ENCODE data around the gene FOXO3B. TPM values are rescaled to one million over a fixed set of nuclear protein-coding genes. Genes with fewer than 3 reads are reported as not detected.
"Not testable (repeated sequence)": the region's sequence is repeated elsewhere in the genome, so short reads cannot be mapped to it uniquely, and the experiment has no call there.

The FOXO3B gene
- total and polyA plus RNA-seq, 2 of the 8 experiments (the other 6 are each of a cell fraction or from before 2014, with no cell fraction given) = 13.3 to 13.7 TPM

DNA sequence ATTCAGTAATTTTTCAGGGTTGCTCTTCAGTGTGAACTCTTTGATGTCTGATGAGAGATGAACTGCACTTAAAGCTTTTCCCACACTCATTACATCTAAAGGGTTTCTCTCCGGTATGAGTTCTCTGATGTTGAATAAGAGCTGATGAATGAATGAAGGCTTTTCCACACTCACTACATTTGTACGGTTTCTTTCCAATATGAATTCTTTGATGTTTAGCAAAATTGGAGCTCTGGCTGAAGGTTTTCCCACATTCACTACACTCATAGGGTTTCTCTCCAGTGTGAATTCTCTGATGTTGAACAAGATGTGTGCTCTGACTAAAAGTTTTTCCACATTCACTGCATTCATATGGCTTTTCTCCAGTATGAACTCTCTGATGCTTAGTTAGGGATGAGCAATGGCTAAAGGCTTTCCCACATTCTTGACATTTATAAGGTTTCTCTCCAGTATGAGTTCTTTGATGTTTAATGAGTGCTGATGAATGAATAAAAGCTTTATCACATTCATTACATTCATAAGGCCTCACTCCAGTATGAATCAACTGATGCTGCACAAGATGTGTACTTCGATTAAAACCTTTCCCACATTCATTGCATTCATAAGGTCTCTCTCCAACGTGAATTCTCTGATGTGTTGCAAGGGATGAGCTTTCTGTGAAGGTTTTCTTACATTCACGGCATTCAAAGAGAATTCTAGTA, 20.0 kb downstream of the FOXO3B start:
- peaks cover 9 to 17% of the 10 kb centered on the region in 2 experiments for H3K9me3 ChIP-seq (ENCODE audit: insufficient read depth in 2 of 2, low read depth in 1 of 2, low read length in 1 of 2)
- H3K27me3 ChIP-seq (replicated peaks in 1 of 4; ENCODE audit: control insufficient read depth in 3 of 4, extremely low read depth in 1 of 4, insufficient read depth in 3 of 4, low read length in 3 of 4); H3K18ac ChIP-seq (ENCODE audit: extremely low read depth, low read length); H3K79me2 ChIP-seq (ENCODE audit: control insufficient read depth in 1 of 2, insufficient read depth in 2 of 2, low read length in 2 of 2); CTCF ChIA-PET (ENCODE audit: partially characterized antibody); H4K8ac ChIP-seq (ENCODE audit: extremely low read depth, insufficient read depth, low read length); H4K20me1 ChIP-seq (replicated peaks in 1 of 2; ENCODE audit: control insufficient read depth in 1 of 2, insufficient read depth in 2 of 2, low read length in 2 of 2); H3K9ac ChIP-seq (replicated peaks in 1 of 4; ENCODE audit: extremely low read depth in 1 of 4, low read depth in 3 of 4, low read length in 3 of 4); H3K23ac ChIP-seq (ENCODE audit: insufficient read length); H4K91ac ChIP-seq (replicated peaks; ENCODE audit: insufficient read length, low read length); H2BK120ac ChIP-seq (replicated peaks; ENCODE audit: low read depth, low read length); H3K4me2 ChIP-seq (ENCODE audit: insufficient read depth in 1 of 2, low read depth in 2 of 2, low read length in 2 of 2); H2AK5ac ChIP-seq (ENCODE audit: low read depth, low read length); H3K79me1 ChIP-seq (ENCODE audit: low read depth, low read length); H4K5ac ChIP-seq (ENCODE audit: insufficient read length, low read depth, low read length); H2BK5ac ChIP-seq (ENCODE audit: low read depth, low read length); H3K4me3 ChIP-seq (ENCODE audit: extremely low read depth in 1 of 4, insufficient read depth in 2 of 4, low read depth in 3 of 4, low read length in 4 of 4); H3K27ac ChIP-seq (ENCODE audit: low read depth, low read length); H3K36me3 ChIP-seq (ENCODE audit: control insufficient read depth in 2 of 4, insufficient read depth in 4 of 4, low read length in 3 of 4); H3K56ac ChIP-seq (replicated peaks; ENCODE audit: insufficient read length, low read depth, low read length); H3K14ac ChIP-seq (ENCODE audit: insufficient read length); H3K23me2 ChIP-seq (ENCODE audit: low read depth, low read length); H2BK20ac ChIP-seq (ENCODE audit: low read length); POLR2A ChIA-PET (ENCODE audit: partially characterized antibody); H3K4ac ChIP-seq (replicated peaks; ENCODE audit: insufficient read length, low read depth, low read length); H2BK15ac ChIP-seq (ENCODE audit: low read length); H2BK12ac ChIP-seq (ENCODE audit: low read depth, low read length); DNase-seq (ENCODE audit: low read depth in 1 of 2, low spot score in 2 of 2); H2AFZ ChIP-seq (ENCODE audit: low read length); H3K4me1 ChIP-seq (replicated peaks in 1 of 4; ENCODE audit: control insufficient read depth in 3 of 4, insufficient read depth in 4 of 4, low read length in 3 of 4): not testable (repeated sequence)
- peak; percentile 88 for FAIRE-seq
- peak; percentile 75 for TF ChIP-seq ZNF274 (IDR thresholded peaks at IDR 0.05; ENCODE audit: borderline replicate concordance, extremely low read depth, low read length)
- WGBS, 2 experiments (ENCODE audit: extremely low coverage in 1 of 2, insufficient coverage in 1 of 2, insufficient read length in 1 of 2, insufficient replicate concordance in 2 of 2, low coverage in 1 of 2, low lambda C conversion rate in 2 of 2, missing lambda C conversion rate in 1 of 2) = 87% methylated on average over 5 of the region's 5 CpGs; no CpG with 5 or more reads in 1 of the 2 experiments

DNA sequence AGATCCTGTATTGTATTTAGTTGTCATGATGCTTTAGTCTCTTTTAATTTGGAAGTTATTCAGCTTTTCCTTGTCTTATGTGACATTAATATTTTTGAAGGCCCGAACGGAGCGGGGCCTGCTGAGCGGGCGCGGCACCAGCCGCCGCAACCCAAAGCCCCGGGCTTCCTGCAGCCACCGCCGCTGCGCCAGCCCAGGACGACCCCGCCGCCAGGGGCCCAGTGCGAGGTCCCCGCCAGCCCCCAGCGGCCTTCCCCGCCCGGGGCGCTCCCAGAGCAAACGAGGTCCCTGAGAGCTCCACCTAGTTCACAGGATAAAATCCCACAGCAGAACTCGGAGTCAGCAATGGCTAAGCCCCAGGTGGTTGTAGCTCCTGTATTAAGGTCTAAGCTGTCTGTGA, 32.0 kb downstream of the FOXO3B start:
- H2BK12ac ChIP-seq (ENCODE audit: low read depth, low read length); H3K9ac ChIP-seq (replicated peaks in 1 of 4; ENCODE audit: extremely low read depth in 1 of 4, low read depth in 3 of 4, low read length in 3 of 4); H4K91ac ChIP-seq (replicated peaks; ENCODE audit: insufficient read length, low read length); H3K4ac ChIP-seq (replicated peaks; ENCODE audit: insufficient read length, low read depth, low read length); H3K56ac ChIP-seq (replicated peaks; ENCODE audit: insufficient read length, low read depth, low read length); H2BK5ac ChIP-seq (ENCODE audit: low read depth, low read length); H3K27me3 ChIP-seq (replicated peaks in 1 of 4; ENCODE audit: control insufficient read depth in 3 of 4, extremely low read depth in 1 of 4, insufficient read depth in 3 of 4, low read length in 3 of 4); H2BK15ac ChIP-seq (ENCODE audit: low read length); H3K4me2 ChIP-seq (ENCODE audit: insufficient read depth in 1 of 2, low read depth in 2 of 2, low read length in 2 of 2); H4K8ac ChIP-seq (ENCODE audit: extremely low read depth, insufficient read depth, low read length); CTCF ChIA-PET (ENCODE audit: partially characterized antibody); H3K4me1 ChIP-seq (replicated peaks in 1 of 4; ENCODE audit: control insufficient read depth in 3 of 4, insufficient read depth in 4 of 4, low read length in 3 of 4); H2BK20ac ChIP-seq (ENCODE audit: low read length); POLR2A ChIA-PET (ENCODE audit: partially characterized antibody); H2AFZ ChIP-seq (ENCODE audit: low read length); FAIRE-seq; H4K5ac ChIP-seq (ENCODE audit: insufficient read length, low read depth, low read length); H3K18ac ChIP-seq (ENCODE audit: extremely low read depth, low read length); H3K4me3 ChIP-seq (ENCODE audit: extremely low read depth in 1 of 4, insufficient read depth in 2 of 4, low read depth in 3 of 4, low read length in 4 of 4); H4K20me1 ChIP-seq (replicated peaks in 1 of 2; ENCODE audit: control insufficient read depth in 1 of 2, insufficient read depth in 2 of 2, low read length in 2 of 2); H3K79me1 ChIP-seq (ENCODE audit: low read depth, low read length); H3K27ac ChIP-seq (ENCODE audit: low read depth, low read length); H3K36me3 ChIP-seq (ENCODE audit: control insufficient read depth in 2 of 4, insufficient read depth in 4 of 4, low read length in 3 of 4); H3K79me2 ChIP-seq (ENCODE audit: control insufficient read depth in 1 of 2, insufficient read depth in 2 of 2, low read length in 2 of 2); H3K9me3 ChIP-seq (ENCODE audit: insufficient read depth in 2 of 2, low read depth in 1 of 2, low read length in 1 of 2); H3K23ac ChIP-seq (ENCODE audit: insufficient read length); H3K23me2 ChIP-seq (ENCODE audit: low read depth, low read length); H2AK5ac ChIP-seq (ENCODE audit: low read depth, low read length); DNase-seq (ENCODE audit: low read depth in 1 of 2, low spot score in 2 of 2); H2BK120ac ChIP-seq (replicated peaks; ENCODE audit: low read depth, low read length); H3K14ac ChIP-seq (ENCODE audit: insufficient read length): not testable (repeated sequence)
- WGBS, 2 experiments (ENCODE audit: extremely low coverage in 1 of 2, insufficient coverage in 1 of 2, insufficient read length in 1 of 2, insufficient replicate concordance in 2 of 2, low coverage in 1 of 2, low lambda C conversion rate in 2 of 2, missing lambda C conversion rate in 1 of 2) = 99% methylated on average over 8 of the region's 23 CpGs; no CpG with 5 or more reads in 1 of the 2 experiments
